IMR-90 (cell line): ENCODE data around the gene SLC26A11.

Experiments used
- TF ChIP-seq, protein P1 (sequence below): conservative IDR thresholded peaks from 2 replicates; pipeline ENCODE4 v1.5.1; 2012; ENCODE audit warnings: mild to moderate bottlenecking, low read depth, low read length, improper control_type of control experiment
- TF ChIP-seq, protein P2 (sequence below): fragments of 150-350 bp; IDR thresholded peaks from 2 replicates; pipeline ENCODE4 v1.6.1; 2016; ENCODE audit warnings: low read depth, mild to moderate bottlenecking, low read length, moderate library complexity, borderline replicate concordance

DNA sequence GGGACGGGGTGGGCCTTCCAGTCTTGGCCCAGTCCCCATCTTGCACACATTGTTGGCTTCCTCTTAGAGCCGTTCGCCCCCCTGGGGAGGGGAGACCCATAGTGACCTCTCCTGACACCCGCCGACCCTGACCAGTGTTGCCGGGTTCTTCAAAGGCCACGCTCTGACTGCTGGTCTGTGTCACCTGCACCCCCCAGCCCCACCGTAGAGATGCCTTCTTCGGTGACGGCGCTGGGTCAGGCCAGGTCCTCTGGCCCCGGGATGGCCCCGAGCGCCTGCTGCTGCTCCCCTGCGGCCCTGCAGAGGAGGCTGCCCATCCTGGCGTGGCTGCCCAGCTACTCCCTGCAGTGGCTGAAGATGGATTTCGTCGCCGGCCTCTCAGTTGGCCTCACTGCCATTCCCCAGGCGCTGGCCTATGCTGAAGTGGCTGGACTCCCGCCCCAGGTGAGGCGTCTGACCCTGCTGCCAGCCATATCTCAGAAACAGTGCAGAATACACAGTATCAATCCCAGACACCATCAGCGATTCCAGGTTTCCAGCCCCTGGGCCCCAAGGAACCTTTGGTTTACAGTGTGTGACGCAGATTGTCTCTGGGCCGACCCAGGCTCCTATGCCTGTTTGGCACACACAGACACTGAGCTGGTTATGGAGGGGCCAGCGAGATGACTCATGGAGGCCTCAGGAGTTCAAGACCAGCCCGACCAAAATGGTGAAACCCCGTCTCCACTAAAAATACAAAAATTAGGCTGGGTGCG, 1.3 kb downstream of the SLC26A11 start:
- TF ChIP-seq, protein P1, sequence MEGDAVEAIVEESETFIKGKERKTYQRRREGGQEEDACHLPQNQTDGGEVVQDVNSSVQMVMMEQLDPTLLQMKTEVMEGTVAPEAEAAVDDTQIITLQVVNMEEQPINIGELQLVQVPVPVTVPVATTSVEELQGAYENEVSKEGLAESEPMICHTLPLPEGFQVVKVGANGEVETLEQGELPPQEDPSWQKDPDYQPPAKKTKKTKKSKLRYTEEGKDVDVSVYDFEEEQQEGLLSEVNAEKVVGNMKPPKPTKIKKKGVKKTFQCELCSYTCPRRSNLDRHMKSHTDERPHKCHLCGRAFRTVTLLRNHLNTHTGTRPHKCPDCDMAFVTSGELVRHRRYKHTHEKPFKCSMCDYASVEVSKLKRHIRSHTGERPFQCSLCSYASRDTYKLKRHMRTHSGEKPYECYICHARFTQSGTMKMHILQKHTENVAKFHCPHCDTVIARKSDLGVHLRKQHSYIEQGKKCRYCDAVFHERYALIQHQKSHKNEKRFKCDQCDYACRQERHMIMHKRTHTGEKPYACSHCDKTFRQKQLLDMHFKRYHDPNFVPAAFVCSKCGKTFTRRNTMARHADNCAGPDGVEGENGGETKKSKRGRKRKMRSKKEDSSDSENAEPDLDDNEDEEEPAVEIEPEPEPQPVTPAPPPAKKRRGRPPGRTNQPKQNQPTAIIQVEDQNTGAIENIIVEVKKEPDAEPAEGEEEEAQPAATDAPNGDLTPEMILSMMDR: no peak
- TF ChIP-seq, protein P2, sequence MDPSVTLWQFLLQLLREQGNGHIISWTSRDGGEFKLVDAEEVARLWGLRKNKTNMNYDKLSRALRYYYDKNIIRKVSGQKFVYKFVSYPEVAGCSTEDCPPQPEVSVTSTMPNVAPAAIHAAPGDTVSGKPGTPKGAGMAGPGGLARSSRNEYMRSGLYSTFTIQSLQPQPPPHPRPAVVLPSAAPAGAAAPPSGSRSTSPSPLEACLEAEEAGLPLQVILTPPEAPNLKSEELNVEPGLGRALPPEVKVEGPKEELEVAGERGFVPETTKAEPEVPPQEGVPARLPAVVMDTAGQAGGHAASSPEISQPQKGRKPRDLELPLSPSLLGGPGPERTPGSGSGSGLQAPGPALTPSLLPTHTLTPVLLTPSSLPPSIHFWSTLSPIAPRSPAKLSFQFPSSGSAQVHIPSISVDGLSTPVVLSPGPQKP: no peak
